ENCODE results near the gene METTL16.

METTL16 gene

GRCh38 chr17:2368359-2368758, 143.3 kb downstream of the METTL16 start:
- in situ Hi-C loops (cut with MboI; ENCODE audit: low sequenced_read_pairs) = no loop called here

- in situ Hi-C loops (cut with MboI; ENCODE audit: low sequenced_read_pairs) = no loop called here
These were observed 144.8 kb downstream of the METTL16 start for GRCh38 chr17:2366747-2367494.

All from hTERT RPE-1 (cell line).